HUDEP-2 (cell line): ENCODE data around the gene FBXW11.

Experiments
- DNase-seq, 76 experiments: peaks; one replicate each; lab custom pipeline; 2025; ENCODE audit not compliant: unreplicated experiment in 76 of 76; lab: John Stamatoyannopoulos, UW

The FBXW11 gene

DNA sequence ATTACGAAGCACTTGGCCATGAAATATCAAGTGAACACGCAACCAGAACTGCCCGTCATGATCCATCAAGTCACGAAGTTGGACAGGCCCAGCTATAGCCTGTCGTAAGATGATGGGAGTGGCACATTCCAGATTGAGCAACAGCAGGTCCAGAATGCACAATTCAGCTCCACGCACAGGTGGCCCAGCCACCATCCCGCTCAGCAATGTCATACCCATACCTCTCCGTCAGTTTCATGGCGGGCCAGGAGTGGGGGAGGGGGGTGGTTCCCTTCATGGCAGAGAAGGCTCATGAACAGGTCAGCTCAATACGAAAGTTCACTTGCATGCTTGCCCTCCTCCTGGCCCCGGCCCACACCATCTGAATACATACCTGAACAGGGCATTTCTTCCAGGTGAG, 185.9 kb downstream of the FBXW11 start:
- no peak for DNase-seq

DNA sequence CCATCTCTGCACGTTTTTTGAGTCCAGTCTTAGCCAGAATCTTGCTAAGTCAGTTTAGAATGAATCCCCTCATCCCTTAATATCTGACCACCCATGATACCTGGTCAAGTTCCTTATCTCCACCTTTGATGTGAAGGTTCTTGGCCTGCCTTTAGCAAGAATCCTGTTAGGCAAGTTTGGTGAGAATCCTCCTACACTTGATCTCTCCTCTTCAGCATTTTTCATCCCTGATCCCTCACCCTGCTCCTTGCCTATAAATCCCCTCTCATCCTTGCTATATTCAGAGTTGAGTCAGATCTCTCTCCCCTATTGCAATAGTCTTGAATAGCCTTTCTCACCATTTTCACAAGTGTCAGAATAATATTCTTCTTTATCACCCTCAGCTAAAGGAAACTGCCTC, 189.8 kb downstream of the FBXW11 start:
- DNase-seq = no peak

DNA sequence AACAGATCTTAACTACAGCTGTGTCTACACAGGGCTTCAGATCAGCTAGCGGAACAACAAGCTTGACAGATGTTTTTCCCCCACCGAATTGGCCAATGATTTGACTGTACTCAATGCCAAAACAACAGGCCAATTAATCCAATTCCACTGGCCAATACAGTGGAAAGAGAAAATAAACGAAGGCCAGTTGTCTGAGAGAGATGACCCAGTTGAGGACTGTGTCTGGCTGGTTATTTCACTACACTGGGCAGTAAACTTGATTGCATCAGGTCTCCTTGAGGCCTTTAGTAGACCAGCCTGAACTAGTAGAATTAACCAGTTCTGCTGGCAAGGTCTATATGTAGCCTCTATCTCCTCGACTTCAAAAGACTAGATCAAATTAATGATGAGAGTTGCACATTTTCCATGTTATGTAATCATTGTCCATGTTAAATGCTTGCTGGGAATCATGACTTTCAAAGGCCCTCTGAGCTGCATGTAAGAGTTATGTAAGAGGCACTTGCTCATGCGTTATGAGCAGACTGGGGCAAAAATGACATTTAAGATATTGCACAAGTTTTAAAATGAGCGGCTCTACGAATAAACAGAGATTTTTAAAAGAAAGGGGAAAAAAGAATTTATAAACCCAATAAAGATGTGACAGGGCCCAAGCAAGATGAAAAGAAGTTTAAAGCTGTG, 192.5 kb downstream of the FBXW11 start:
- no peak for DNase-seq

DNA sequence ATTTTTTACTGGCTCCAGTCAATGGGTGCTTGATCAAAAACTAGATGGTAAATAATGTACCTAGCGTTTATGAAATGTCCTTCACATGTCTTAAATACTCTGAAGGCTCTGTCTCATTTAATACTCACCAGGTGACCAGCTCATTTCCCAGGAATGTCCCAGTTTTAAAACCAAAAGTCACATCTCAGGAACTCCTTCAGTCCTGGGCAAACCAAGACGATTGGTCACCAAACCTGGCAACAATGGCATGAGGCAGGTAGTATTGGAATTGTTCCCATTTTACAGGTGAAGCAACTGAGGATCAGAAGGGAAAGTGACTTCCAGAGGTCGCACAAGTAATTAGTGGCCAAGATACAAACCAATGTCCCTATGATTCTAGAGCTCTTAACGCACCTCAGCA, 193.2 kb downstream of the FBXW11 start:
- DNase-seq = no peak
